CD14-positive monocyte (primary cell): ENCODE results near the gene FAM200A. TPM values are rescaled to one million over a fixed set of nuclear protein-coding genes. Genes with fewer than 3 reads are reported as not detected.
"Not testable (repeated sequence)": the region's sequence is repeated elsewhere in the genome, so short reads cannot be mapped to it uniquely, and the experiment has no call there.

Experiments used
- DNase-seq, 3 donors: peaks; one replicate each; pipeline ENCODE4 v3.0.0-alpha.2; 2011 to 2022
- H2AFZ ChIP-seq: 2 replicates; pipeline ENCODE4 v1.6.0; 2012; ENCODE audit warnings: mild to moderate bottlenecking, low read depth, low read length, inconsistent platforms; ENCODE audit not compliant: insufficient read depth, poor library complexity, severe bottlenecking
- H3K27ac ChIP-seq, 2 donors: 1 replicate in 1 of 2; 2 replicates in 1 of 2; pipeline ENCODE4 v1.5.1; 2012 to 2013; ENCODE audit warnings: low read length in 2 of 2, control low read depth in 1 of 2, inconsistent platforms in 1 of 2, low read depth in 1 of 2, mild to moderate bottlenecking in 1 of 2
- H3K27me3 ChIP-seq, 2 donors: one replicate each; pipeline versions ENCODE4 v1.6.0 to v1.6.1; 2011 to 2013; ENCODE audit warnings: low read length in 2 of 2; ENCODE audit not compliant: control insufficient read depth in 2 of 2, insufficient read depth in 2 of 2
- H3K36me3 ChIP-seq, 2 donors: replicated peaks in 1 of 2; 1 replicate in 1 of 2; 2 replicates in 1 of 2; pipeline versions ENCODE4 v1.5.1 to v1.6.1; 2012 to 2013; ENCODE audit warnings: low read length in 2 of 2, control low read depth in 1 of 2, inconsistent platforms in 1 of 2, mild to moderate bottlenecking in 1 of 2; ENCODE audit not compliant: insufficient read depth in 2 of 2, control insufficient read depth in 1 of 2
- H3K4me1 ChIP-seq, 2 donors: 1 replicate in 1 of 2; 2 replicates in 1 of 2; pipeline versions ENCODE4 v1.5.1 to v1.6.1; 2012 to 2013; ENCODE audit warnings: low read length in 2 of 2, control low read depth in 1 of 2, inconsistent platforms in 1 of 2, mild to moderate bottlenecking in 1 of 2, moderate library complexity in 1 of 2; ENCODE audit not compliant: insufficient read depth in 2 of 2, control insufficient read depth in 1 of 2
- H3K4me2 ChIP-seq: replicated peaks from 2 replicates; pipeline ENCODE3; 2012; ENCODE audit warnings: low read length, moderate library complexity, mild to moderate bottlenecking; ENCODE audit not compliant: poor library complexity, severe bottlenecking; ENCODE audit errors: extremely low read depth
- H3K4me3 ChIP-seq, 3 experiments: fragments of 200-600 bp in 1 of 3; sonication (generic) in 1 of 3; replicated peaks in 1 of 3; 1 replicate in 2 of 3; 2 replicates in 1 of 3; pipeline ENCODE4 v1.5.1; 2011 to 2013; ENCODE audit warnings: low read length in 3 of 3, mild to moderate bottlenecking in 3 of 3, control low read depth in 2 of 3, low read depth in 2 of 3, inconsistent platforms in 1 of 3, moderate library complexity in 1 of 3
- H3K79me2 ChIP-seq: 2 replicates; pipeline ENCODE4 v1.6.0; 2012; ENCODE audit warnings: mild to moderate bottlenecking, control low read depth, inconsistent platforms, low read length, moderate library complexity; ENCODE audit not compliant: insufficient read depth
- H3K9ac ChIP-seq: 2 replicates; pipeline ENCODE4 v1.6.0; 2017; ENCODE audit warnings: low read length, mild to moderate bottlenecking; ENCODE audit not compliant: insufficient read depth, poor library complexity, severe bottlenecking
- H3K9me3 ChIP-seq, 2 donors: replicated peaks in 1 of 2; 1 replicate in 1 of 2; 2 replicates in 1 of 2; pipeline versions ENCODE4 v1.5.1 to v1.6.1; 2012 to 2013; ENCODE audit warnings: low read length in 2 of 2, control low read depth in 1 of 2; ENCODE audit not compliant: control insufficient read depth in 1 of 2, insufficient read depth in 1 of 2
- H4K20me1 ChIP-seq: 2 replicates; pipeline ENCODE4 v1.6.0; 2012; ENCODE audit warnings: mild to moderate bottlenecking, low read length, control low read depth, moderate library complexity; ENCODE audit not compliant: insufficient read depth
- H3K27ac Mint-ChIP-seq, 7 donors: one replicate each; pipeline ENCODE4 v1.8.0; 2020; ENCODE audit warnings: mild to moderate bottlenecking in 7 of 7, mixed read lengths in 7 of 7, moderate library complexity in 6 of 7, inconsistent platforms in 2 of 7
- H3K27me3 Mint-ChIP-seq, 3 donors: one replicate each; pipeline ENCODE4 v1.8.0; 2021 to 2022; ENCODE audit warnings: low read depth in 3 of 3, mild to moderate bottlenecking in 3 of 3, mixed read lengths in 3 of 3, moderate library complexity in 3 of 3, inconsistent platforms in 1 of 3
- H3K36me3 Mint-ChIP-seq, 2 donors: one replicate each; pipeline ENCODE4 v1.8.0; 2020; ENCODE audit warnings: mixed read lengths in 2 of 2, inconsistent platforms in 1 of 2, mild to moderate bottlenecking in 1 of 2
- H3K4me1 Mint-ChIP-seq: one replicate; pipeline ENCODE4 v1.8.0; 2020; ENCODE audit warnings: mild to moderate bottlenecking, mixed read lengths
- H3K4me3 Mint-ChIP-seq, 2 donors: one replicate each; pipeline ENCODE4 v1.8.0; 2020; ENCODE audit warnings: mild to moderate bottlenecking in 2 of 2, mixed read lengths in 2 of 2, moderate library complexity in 1 of 2
- H3K9me3 Mint-ChIP-seq, 7 donors: one replicate each; pipeline ENCODE4 v1.8.0; 2020 to 2022; ENCODE audit warnings: mixed read lengths in 7 of 7, mild to moderate bottlenecking in 6 of 7, moderate library complexity in 6 of 7, inconsistent platforms in 2 of 7
- CTCF ChIP-seq: fragments of 200-600 bp; IDR thresholded peaks from one replicate; pipeline ENCODE4 v1.8.0; 2022; ENCODE audit warnings: antibody characterized with exemption, mild to moderate bottlenecking
- WGBS: methylation state at CpG from one replicate; pipeline ENCODE4 v1.1.5; 2013; ENCODE audit warnings: missing lambda C conversion rate; ENCODE audit not compliant: insufficient coverage; 5-methylcytosine and 5-hydroxymethylcytosine counted together
- intact Hi-C, 2 donors: fragments of 100-400 bp; cut with micrococcal nuclease; formaldehyde crosslinking; loops; one replicate each; pipeline versions ENCODE4 v1.15.0 to v1.15.1; 2023
- polyA plus RNA-seq, 3 donors: library from polyadenylated mRNA; depleted of rRNA in 1 of 3; unstranded in 2 of 3; stranded (reverse) in 1 of 3; fragments of 300-500 nt in 2 of 3; fragments of >200 nt in 1 of 3; fragmentation: Illumina TruSeq in 2 of 3; gene quantifications; 1 replicate in 2 of 3; 2 replicates in 1 of 3; pipeline ENCODE4 v1.2.3, GENCODE V29; 2012 to 2021

The FAM200A gene
- polyA plus RNA-seq, 3 donors, result 0.85 to 1.3 (median 1.2) TPM

GRCh38 chr7:99504281-99504602 lies 47.7 kb downstream of the FAM200A start:
- H3K27ac Mint-ChIP-seq, result peak overlapping the region; percentile 91 to 99 (median 98)
- intact Hi-C loops, result loop anchor here (2.0 to 10.0 kb wide), 4 partner anchors 37 to 113 kb away; partner anchors contain the start of genes ZNF655 (in 2 of the 2), ATP5MF (in 1 of the 2), BUD31 (in 1 of the 2) and PDAP1 (in 1 of the 2)
- peak overlapping the region; percentile 94 to 99 for H3K4me3 Mint-ChIP-seq
- Histone ChIP-seq H3K4me2 (peak overlapping the region; percentile 98), H4K20me1 (peaks cover 3% of the 10 kb centered on the region), H2AFZ (peak overlapping the region; percentile 91), H3K9ac (peak overlapping the region; percentile 81), H3K79me2 (peaks cover 57% of the 10 kb centered on the region), H3K9me3 (no peaks in the 10 kb centered on the region), H3K4me3 (peak overlapping the region; percentile 83 to 96 (median 91)), H3K27ac (peak overlapping the region; percentile 79 to 91), H3K4me1 (peaks cover 30% of the 10 kb centered on the region in 2 donors), H3K36me3 (no peaks in the 10 kb centered on the region), H3K27me3 (no peaks in the 10 kb centered on the region)
- H3K9me3 Mint-ChIP-seq, result peaks cover 0 to 3% (median 0%) of the 10 kb centered on the region in 7 donors
- DNase-seq, result no peak
- peaks cover 21% of the 10 kb centered on the region for H3K4me1 Mint-ChIP-seq
- 6% methylated on average over 18 of the region's 19 CpGs for WGBS
- peaks cover 0 to 2% (median 0%) of the 10 kb centered on the region in 3 donors for H3K27me3 Mint-ChIP-seq
- TF ChIP-seq CTCF, result no peak
- H3K36me3 Mint-ChIP-seq, result peaks cover 0 to 5% of the 10 kb centered on the region in 2 donors

- H3K27me3 Mint-ChIP-seq, DNase-seq, H3K9me3 ChIP-seq, H2AFZ ChIP-seq, H3K9me3 Mint-ChIP-seq, H3K27me3 ChIP-seq, H3K9ac ChIP-seq, H3K4me3 Mint-ChIP-seq: not testable (repeated sequence)
- Histone ChIP-seq H3K36me3 (peaks cover 12 to 19% of the 10 kb centered on the region in 2 donors), H3K4me3 (peak overlapping the region in 1 of 3 experiments; percentile 99), H3K79me2 (peaks cover 67% of the 10 kb centered on the region), H3K4me2 (peak overlapping the region; percentile 91), H4K20me1 (peaks cover 30% of the 10 kb centered on the region), H3K4me1 (peaks cover 38 to 45% of the 10 kb centered on the region in 2 donors), H3K27ac (peak overlapping the region in 1 of 2 donors; percentile 100)
- peak overlapping the region in 3 of 7 donors; percentile 24 to 97 (median 54) for H3K27ac Mint-ChIP-seq
- peaks cover 13 to 19% of the 10 kb centered on the region in 2 donors for H3K36me3 Mint-ChIP-seq
- WGBS, result 84% methylated on average over 5 of the region's 12 CpGs
- intact Hi-C loops, result loop anchor here in 1 of 2 donors (5.0 to 10.0 kb wide), 2 partner anchors 96 to 116 kb away; partner anchors contain the start of genes BUD31, PDAP1 and ZSCAN25
- H3K4me1 Mint-ChIP-seq, result peaks cover 31% of the 10 kb centered on the region
Measured at GRCh38 chr7:99501236-99501635, 50.7 kb downstream of the FAM200A start.
